Measurements from ENCODE around the gene OSGIN1.

GRCh38 chr16:83996481-83997252 lies 43.6 kb downstream of the OSGIN1 start:
- TF ChIP-seq POLR2A (IDR thresholded peaks at IDR 0.05; ENCODE audit: low read length) (no peak), GATA1 (IDR thresholded peaks at IDR 0.05; ENCODE audit: low read depth, low read length) (no peak)

Measured in erythroblast (primary cell).